Esophagus muscularis mucosa (tissue), 4 donors: ENCODE measurements around the gene ORC3.

Source experiments
- CTCF ChIP-seq, 3 experiments: fragments of 200-600 bp in 2 of 3; fragments of 450-650 bp in 1 of 3; sonication (generic) in 2 of 3; IDR thresholded peaks; one replicate each; pipeline ENCODE4 v1.5.1; 2017 to 2019; ENCODE audit warnings: antibody characterized with exemption in 3 of 3, mild to moderate bottlenecking in 2 of 3, moderate library complexity in 1 of 3
- EP300 ChIP-seq: sonication (generic); formaldehyde crosslinking; IDR thresholded peaks from one replicate; pipeline ENCODE4 v1.6.1; 2017; ENCODE audit warnings: antibody characterized with exemption
- POLR2A ChIP-seq: fragments of 450-650 bp; IDR thresholded peaks from one replicate; pipeline ENCODE4 v1.6.1; 2017; ENCODE audit warnings: antibody characterized with exemption, moderate library complexity, mild to moderate bottlenecking, low read depth

DNA sequence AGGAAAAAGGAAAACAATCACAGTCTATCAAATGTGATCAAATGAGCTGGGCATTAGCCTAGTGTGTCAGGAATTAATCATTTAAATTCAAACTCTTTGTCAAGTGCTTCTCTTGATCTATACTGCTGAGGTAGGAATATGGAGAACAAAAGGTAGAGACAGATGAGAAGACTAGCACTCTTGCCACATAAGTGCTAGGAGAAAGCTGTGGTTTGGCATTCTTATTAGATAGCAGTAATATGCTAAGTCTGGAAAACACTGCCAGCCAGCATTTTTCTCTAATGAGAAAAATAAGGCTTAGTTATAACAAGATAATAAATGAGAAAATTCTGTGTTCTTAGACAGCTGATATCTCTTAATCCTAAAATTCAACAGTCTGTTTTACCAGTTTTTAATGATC is 38.9 kb downstream of the ORC3 start:
- TF ChIP-seq CTCF (IDR thresholded peaks at IDR 0.05) (no peak), POLR2A (no peak), EP300 (no peak)
